GM12878 (cell line): ENCODE measurements around the gene PANX2.

Source experiments
- CTCF ChIP-seq, 3 experiments: IDR thresholded peaks in 2 of 3; conservative IDR thresholded peaks in 1 of 3; 2 replicates each; pipeline ENCODE4 v1.5.1; 2011; ENCODE audit warnings: low read depth in 3 of 3, low read length in 3 of 3, mild to moderate bottlenecking in 3 of 3, control low read depth in 2 of 3, moderate library complexity in 2 of 3, inconsistent platforms in 1 of 3, mixed read lengths in 1 of 3; ENCODE audit not compliant: control insufficient read depth in 2 of 3, insufficient read depth in 1 of 3; ENCODE audit errors: extremely low read depth in 1 of 3
- ESRRA ChIP-seq: IDR thresholded peaks from 2 replicates; pipeline ENCODE4 v1.6.1; 2012; ENCODE audit warnings: mild to moderate bottlenecking, low read length, improper control_type of control experiment
- POLR2A ChIP-seq: IDR thresholded peaks from 2 replicates; pipeline ENCODE4 v1.6.1; 2011; ENCODE audit warnings: low read depth, mild to moderate bottlenecking, low read length
- USF2 ChIP-seq: IDR thresholded peaks from 2 replicates; pipeline ENCODE4 v1.6.1; 2011; ENCODE audit warnings: low read depth, low read length, improper control_type of control experiment, borderline replicate concordance
- ZNF384 ChIP-seq: IDR thresholded peaks from 2 replicates; pipeline ENCODE4 v1.6.1; 2012; ENCODE audit warnings: low read depth, mild to moderate bottlenecking, low read length, improper control_type of control experiment, borderline replicate concordance

GRCh38 chr22:50228366-50228765 lies 57.8 kb downstream of the PANX2 start:
- TF ChIP-seq USF2 = no peak
- TF ChIP-seq POLR2A = no peak
- no peak for TF ChIP-seq ZNF384
- no peak for TF ChIP-seq ESRRA
- TF ChIP-seq CTCF (IDR thresholded peaks at IDR 0.05 in 2 of 3, conservative IDR thresholded peaks at IDR 0.05 in 1 of 3; ENCODE audit: control insufficient read depth in 2 of 3, extremely low read depth in 1 of 3, insufficient read depth in 1 of 3, low read depth in 3 of 3, low read length in 3 of 3) = no peak
